ENCODE measurements around the gene TAF5L. TPM values are rescaled to one million over a fixed set of nuclear protein-coding genes. Genes with fewer than 3 reads are reported as not detected.

TAF5L gene
- total RNA-seq, 4 donors from 2014 or later: 7.5 to 15.7 (median 9.4) TPM

DNA sequence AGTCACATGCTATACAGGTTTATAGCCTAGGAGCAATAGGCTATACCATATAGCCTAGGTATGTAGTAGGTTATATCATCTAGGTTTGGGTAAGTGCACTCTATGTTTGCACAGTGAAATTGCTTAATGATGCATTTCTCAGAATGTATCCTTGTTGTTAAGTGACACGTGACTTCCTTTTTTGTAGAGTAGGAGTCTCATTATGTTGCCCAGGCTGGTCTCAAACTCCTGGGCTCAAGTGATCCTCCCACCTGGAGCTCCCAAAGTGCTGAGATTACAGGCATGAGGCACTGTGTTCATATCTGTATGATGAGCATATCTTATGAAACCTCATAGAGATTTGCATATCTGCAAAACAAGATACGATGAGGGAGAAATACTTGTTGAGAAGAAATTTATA, 53.6 kb downstream of the TAF5L start:
- TF ChIP-seq, protein P1, sequence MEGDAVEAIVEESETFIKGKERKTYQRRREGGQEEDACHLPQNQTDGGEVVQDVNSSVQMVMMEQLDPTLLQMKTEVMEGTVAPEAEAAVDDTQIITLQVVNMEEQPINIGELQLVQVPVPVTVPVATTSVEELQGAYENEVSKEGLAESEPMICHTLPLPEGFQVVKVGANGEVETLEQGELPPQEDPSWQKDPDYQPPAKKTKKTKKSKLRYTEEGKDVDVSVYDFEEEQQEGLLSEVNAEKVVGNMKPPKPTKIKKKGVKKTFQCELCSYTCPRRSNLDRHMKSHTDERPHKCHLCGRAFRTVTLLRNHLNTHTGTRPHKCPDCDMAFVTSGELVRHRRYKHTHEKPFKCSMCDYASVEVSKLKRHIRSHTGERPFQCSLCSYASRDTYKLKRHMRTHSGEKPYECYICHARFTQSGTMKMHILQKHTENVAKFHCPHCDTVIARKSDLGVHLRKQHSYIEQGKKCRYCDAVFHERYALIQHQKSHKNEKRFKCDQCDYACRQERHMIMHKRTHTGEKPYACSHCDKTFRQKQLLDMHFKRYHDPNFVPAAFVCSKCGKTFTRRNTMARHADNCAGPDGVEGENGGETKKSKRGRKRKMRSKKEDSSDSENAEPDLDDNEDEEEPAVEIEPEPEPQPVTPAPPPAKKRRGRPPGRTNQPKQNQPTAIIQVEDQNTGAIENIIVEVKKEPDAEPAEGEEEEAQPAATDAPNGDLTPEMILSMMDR (IDR thresholded peaks at IDR 0.05): no peak
- TF ChIP-seq POLR2A (IDR thresholded peaks at IDR 0.05): no peak
- no peak for DNase-seq (ENCODE audit: low spot score in 2 of 2)
- no peak overlapping the region for H3K4me3 ChIP-seq (ENCODE audit: low read depth, poor library complexity, severe bottlenecking)
- intact Hi-C loops (cut with DNase I; ENCODE audit: low total_unique reads): no loop called here
- 68 to 72% methylated on average over 2 of the region's 2 CpGs for WGBS, 2 donors

DNA sequence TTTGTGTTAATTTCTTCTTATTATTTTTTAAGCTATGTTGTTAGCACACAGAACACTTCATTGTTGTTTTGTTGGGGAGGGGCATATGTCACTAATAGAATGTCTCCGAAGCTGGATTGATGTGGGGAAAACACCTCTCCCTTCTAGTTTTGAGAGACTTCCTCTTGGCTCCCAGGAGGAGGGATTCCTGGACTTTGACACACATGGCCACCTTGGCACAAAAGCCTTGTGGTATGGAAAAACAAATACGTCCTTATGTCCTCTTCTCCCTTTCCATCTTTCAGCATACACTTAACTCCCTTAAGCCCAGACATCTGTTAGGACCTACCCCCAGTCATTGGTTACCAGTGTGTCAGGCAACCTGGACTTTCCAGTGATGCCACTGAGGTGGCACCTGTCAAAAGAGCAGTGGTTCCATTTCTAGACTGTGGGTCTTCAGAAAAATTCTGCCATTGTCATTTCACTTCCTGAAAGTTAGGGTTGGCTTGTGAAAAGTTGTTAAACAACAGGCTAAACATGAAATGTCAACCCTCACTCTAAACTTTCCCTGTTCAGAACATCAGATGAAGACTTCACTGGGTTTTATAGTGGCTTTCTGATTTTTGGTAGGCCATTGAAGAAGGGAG, 54.9 kb downstream of the TAF5L start:
- DNase-seq (ENCODE audit: low spot score in 2 of 2): no peak
- intact Hi-C loops (cut with DNase I; ENCODE audit: low total_unique reads): no loop called here

DNA sequence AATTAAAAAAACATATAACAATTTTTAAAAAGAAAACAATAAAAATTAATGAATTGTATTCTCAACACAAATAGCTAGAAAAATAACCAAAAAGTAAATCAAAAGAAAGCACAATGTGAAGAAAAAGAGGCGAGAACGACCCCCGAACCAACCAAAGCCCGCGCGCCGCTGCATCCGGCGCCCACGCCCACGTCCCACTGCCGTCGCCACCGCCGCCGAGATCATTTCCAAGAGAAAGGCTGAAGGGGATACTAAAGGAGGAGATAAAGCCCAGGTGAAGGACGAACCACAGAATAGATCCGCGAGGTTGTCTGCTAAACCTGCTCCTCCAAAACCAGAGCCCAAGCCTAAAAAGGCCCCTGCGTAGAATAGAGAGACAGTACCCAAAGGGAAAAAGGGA, 55.6 kb downstream of the TAF5L start:
- TF ChIP-seq POLR2A (IDR thresholded peaks at IDR 0.05): no peak
- no peak overlapping the region for H3K4me3 ChIP-seq (ENCODE audit: low read depth, poor library complexity, severe bottlenecking)
- DNase-seq (ENCODE audit: low spot score in 2 of 2): no peak
- WGBS, 2 donors: 73 to 78% methylated on average over 20 of the region's 20 CpGs
- intact Hi-C loops (cut with DNase I; ENCODE audit: low total_unique reads): no loop called here

More for the DNA sequence above, 54.9 kb downstream of the TAF5L start:
- TF ChIP-seq POLR2A (IDR thresholded peaks at IDR 0.05): no peak
- TF ChIP-seq, protein P1 (IDR thresholded peaks at IDR 0.05): no peak
- 35 to 39% methylated on average over 2 of the region's 2 CpGs for WGBS, 2 donors
- no peak overlapping the region for H3K4me3 ChIP-seq (ENCODE audit: low read depth, poor library complexity, severe bottlenecking)

DNA sequence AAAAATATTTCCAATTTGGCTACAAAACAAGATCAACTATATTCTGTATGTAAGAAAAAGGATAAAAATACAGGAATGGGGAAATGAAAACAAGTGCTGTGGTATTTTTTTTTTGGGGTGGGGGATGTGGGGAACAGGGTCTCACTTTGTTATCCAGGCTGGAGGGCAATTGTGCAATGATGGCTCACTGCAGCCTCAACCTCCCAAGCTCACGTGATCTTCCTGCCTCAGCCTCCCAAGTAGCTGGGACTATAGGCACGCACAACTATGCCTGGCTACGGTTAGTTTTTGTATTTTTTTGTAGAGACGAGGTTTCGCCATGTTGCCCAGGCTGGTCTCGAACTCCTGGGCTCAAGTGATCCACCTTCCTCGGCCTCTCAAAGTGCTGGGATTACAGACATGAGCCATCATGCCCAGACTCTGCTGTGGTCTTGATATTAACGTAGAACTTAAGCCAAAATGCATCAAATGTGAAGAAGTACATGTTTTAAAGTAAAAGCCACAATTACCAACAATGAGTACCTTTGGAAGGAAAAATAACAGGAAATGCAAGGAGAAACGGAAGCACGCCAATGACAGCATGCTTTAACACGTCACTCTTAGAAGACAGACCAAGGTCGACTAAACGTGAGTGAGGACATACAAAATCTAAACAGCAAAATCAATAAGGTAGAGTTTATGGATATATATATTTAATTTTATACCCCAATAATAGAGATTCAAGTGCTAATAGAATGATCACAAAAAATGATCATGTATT, 58.6 kb downstream of the TAF5L start:
- peak in 1 of 2 donors; percentile 36 for DNase-seq (ENCODE audit: low spot score in 2 of 2)
- intact Hi-C loops (cut with DNase I; ENCODE audit: low total_unique reads): no loop called here
- no peak overlapping the region for H3K4me3 ChIP-seq (ENCODE audit: low read depth, poor library complexity, severe bottlenecking)
- 61 to 63% methylated on average over 13 of the region's 13 CpGs for WGBS, 2 donors
- TF ChIP-seq POLR2A (IDR thresholded peaks at IDR 0.05): no peak
- TF ChIP-seq, protein P1 (IDR thresholded peaks at IDR 0.05): no peak

DNA sequence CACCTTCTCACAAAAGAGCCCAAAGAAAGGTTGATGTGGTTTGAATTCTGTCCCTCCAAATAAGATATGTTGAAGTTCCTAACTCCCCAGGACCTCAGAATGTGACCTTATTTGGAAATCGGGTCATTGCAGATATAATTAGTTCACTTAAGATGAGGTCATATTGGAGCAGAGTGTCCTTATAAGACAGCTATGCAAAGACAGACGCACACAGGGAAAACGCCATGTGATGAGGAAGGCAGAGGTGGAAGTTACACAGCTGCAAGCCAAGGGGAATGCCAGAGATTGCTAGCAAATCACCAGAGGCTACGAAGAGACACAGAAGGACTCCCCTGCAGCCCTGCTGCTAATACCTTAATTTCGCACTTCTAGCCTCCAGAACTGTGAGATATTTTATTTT, 62.2 kb downstream of the TAF5L start:
- DNase-seq (ENCODE audit: low spot score in 2 of 2): no peak
- H3K4me3 ChIP-seq (ENCODE audit: low read depth, poor library complexity, severe bottlenecking): no peak overlapping the region

DNA sequence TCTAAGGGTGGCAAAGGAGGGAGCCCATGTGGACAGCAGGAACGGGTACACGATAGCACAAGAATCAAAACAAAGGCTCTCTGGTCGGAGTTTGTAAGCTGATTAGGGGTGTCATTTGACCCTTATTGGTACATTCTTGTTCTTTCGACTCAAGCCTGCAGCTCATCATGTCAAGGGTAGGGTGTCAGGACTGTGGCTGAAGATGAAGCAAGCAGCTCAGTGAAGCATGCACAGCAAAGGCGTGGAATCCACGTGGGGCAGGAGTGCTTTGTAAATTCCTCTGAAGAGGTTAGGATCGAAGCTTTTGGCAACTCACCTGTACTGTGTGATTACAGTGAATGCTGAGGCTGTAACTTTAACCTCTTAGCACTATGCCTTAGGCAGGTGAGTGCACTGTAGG, 62.7 kb downstream of the TAF5L start:
- TF ChIP-seq, protein P1 (IDR thresholded peaks at IDR 0.05): no peak
- no peak for TF ChIP-seq POLR2A (IDR thresholded peaks at IDR 0.05)
- WGBS, 2 donors: 64% methylated on average over 7 of the region's 7 CpGs
- H3K4me3 ChIP-seq (ENCODE audit: low read depth, poor library complexity, severe bottlenecking): no peak overlapping the region
- no peak for DNase-seq (ENCODE audit: low spot score in 2 of 2)
- intact Hi-C loops (cut with DNase I; ENCODE audit: low total_unique reads): no loop called here

More for the DNA sequence above, 62.2 kb downstream of the TAF5L start:
- whole genome bisulfite sequencing, 2 donors: 52 to 60% methylated on average over 5 of the region's 5 CpGs
- TF ChIP-seq, protein P1 (IDR thresholded peaks at IDR 0.05): no peak
- no peak for TF ChIP-seq POLR2A (IDR thresholded peaks at IDR 0.05)
- intact Hi-C loops (cut with DNase I; ENCODE audit: low total_unique reads): no loop called here
